HepG2 (cell line): ENCODE measurements around the gene MAPK14. TPM values are rescaled to one million over a fixed set of nuclear protein-coding genes. Genes with fewer than 3 reads are reported as not detected.
A peak's percentile ranks its signal among the peaks of the same experiment; 100 is the strongest.

Experiments used
- ATF7 ChIP-seq, 2 experiments: fragments of 450-650 bp in 1 of 2; sonication (generic) in 1 of 2; formaldehyde crosslinking in 1 of 2; IDR thresholded peaks; 2 replicates each; pipeline versions ENCODE4 v1.4.0 to v1.6.1; 2016 to 2020; ENCODE audit warnings: antibody characterized with exemption in 1 of 2, mild to moderate bottlenecking in 1 of 2, missing genetic modification reagents in 1 of 2
- ATM ChIP-seq: fragments of 450-650 bp; IDR thresholded peaks from 2 replicates; pipeline ENCODE4 v1.7.1; 2017; ENCODE audit warnings: mild to moderate bottlenecking, borderline replicate concordance
- ELF4 ChIP-seq: sonication (generic); formaldehyde crosslinking; IDR thresholded peaks from 2 replicates; pipeline ENCODE4 v1.5.0; 2020; ENCODE audit warnings: missing genetic modification reagents, mild to moderate bottlenecking, moderate library complexity, borderline replicate concordance
- GABPA ChIP-seq, 2 experiments: IDR thresholded peaks; 2 replicates each; pipeline ENCODE4 v1.6.1; 2011 to 2016; ENCODE audit warnings: low read depth in 2 of 2, low read length in 1 of 2, missing biosample characterization in 1 of 2, missing genetic modification characterization in 1 of 2
- IRF2 ChIP-seq: IDR thresholded peaks from 2 replicates; pipeline ENCODE4 v1.6.1; 2018; ENCODE audit warnings: missing genetic modification reagents, missing compliant biosample characterization
- MAX ChIP-seq: IDR thresholded peaks from 2 replicates; pipeline ENCODE4 v1.6.1; 2012; ENCODE audit warnings: inconsistent platforms
- NAIF1 ChIP-seq: sonication (generic); formaldehyde crosslinking; IDR thresholded peaks from 2 replicates; pipeline ENCODE4 v1.5.0; 2020; ENCODE audit warnings: mild to moderate bottlenecking, missing genetic modification reagents, borderline replicate concordance
- ONECUT2 ChIP-seq: sonication (generic); formaldehyde crosslinking; IDR thresholded peaks from 2 replicates; pipeline ENCODE4 v1.4.0; 2020; ENCODE audit warnings: missing genetic modification reagents
- PCBP1 ChIP-seq: fragments of 200-400 bp; formaldehyde crosslinking; IDR thresholded peaks from 2 replicates; pipeline ENCODE4 v1.6.1; 2017; ENCODE audit warnings: mild to moderate bottlenecking, low read depth, low read length, borderline replicate concordance
- PRMT3 ChIP-seq: sonication (generic); formaldehyde crosslinking; IDR thresholded peaks from 2 replicates; pipeline ENCODE4 v1.8.1; 2022; ENCODE audit warnings: low read depth, mild to moderate bottlenecking, moderate library complexity, missing genetic modification reagents, borderline replicate concordance
- RELA ChIP-seq: sonication (generic); formaldehyde crosslinking; IDR thresholded peaks from 2 replicates; pipeline ENCODE4 v1.4.0; 2020; ENCODE audit warnings: missing genetic modification reagents
- RXRA ChIP-seq: sonication (generic); formaldehyde crosslinking; IDR thresholded peaks from 2 replicates; pipeline ENCODE4 v1.5.1; 2020; ENCODE audit warnings: missing genetic modification reagents
- ZBTB26 ChIP-seq: IDR thresholded peaks from 2 replicates; pipeline ENCODE4 v1.6.1; 2016; ENCODE audit warnings: missing compliant biosample characterization, missing genetic modification reagents, borderline replicate concordance
- ZFP1 ChIP-seq: IDR thresholded peaks from 2 replicates; pipeline ENCODE4 v1.6.1; 2016
- ZNF20 ChIP-seq: sonication (generic); formaldehyde crosslinking; IDR thresholded peaks from 2 replicates; pipeline ENCODE4 v1.4.0; 2020; ENCODE audit warnings: mild to moderate bottlenecking, moderate library complexity, missing genetic modification reagents
- ZNF496 ChIP-seq: sonication (generic); formaldehyde crosslinking; IDR thresholded peaks from 2 replicates; pipeline ENCODE4 v1.8.1; 2023; ENCODE audit warnings: mild to moderate bottlenecking, moderate library complexity, missing genetic modification reagents; ENCODE audit not compliant: insufficient replicate concordance
- ZNF564 ChIP-seq: sonication (generic); formaldehyde crosslinking; IDR thresholded peaks from 2 replicates; pipeline ENCODE4 v1.8.1; 2023; ENCODE audit warnings: mild to moderate bottlenecking, missing genetic modification reagents
- ZNF589 ChIP-seq: sonication (generic); formaldehyde crosslinking; conservative IDR thresholded peaks from 2 replicates; pipeline ENCODE4 v1.8.0; 2022; ENCODE audit warnings: mild to moderate bottlenecking, moderate library complexity, missing genetic modification reagents
- ZNF597 ChIP-seq: sonication (generic); formaldehyde crosslinking; IDR thresholded peaks from 2 replicates; pipeline ENCODE4 v1.5.0; 2020; ENCODE audit warnings: missing genetic modification reagents
- ZNF687 ChIP-seq: sonication (generic); formaldehyde crosslinking; IDR thresholded peaks from 2 replicates; pipeline ENCODE4 v1.5.1; 2020; ENCODE audit warnings: mild to moderate bottlenecking, missing genetic modification reagents, moderate library complexity
- polyA plus RNA-seq, 8 experiments: library from polyadenylated mRNA; depleted of rRNA in 3 of 8; stranded (reverse) in 7 of 8; unstranded in 1 of 8; fragments of >200 nt; fragmentation: Illumina TruSeq in 4 of 8; extraction: Trizol in 4 of 8; gene quantifications; 2 replicates each; pipeline versions ENCODE4 v1.2.1 to v1.2.3, GENCODE V29; 2011 to 2016; ENCODE audit warnings: low read depth in 4 of 8, missing spikeins in 1 of 8, mixed read lengths in 1 of 8; ENCODE audit not compliant: insufficient read depth in 1 of 8
- total RNA-seq, 5 experiments: library from RNA; depleted of rRNA; stranded (reverse); fragments of >200 nt; fragmentation: Illumina TruSeq; extraction: Trizol; gene quantifications; 2 replicates each; pipeline ENCODE4 v1.2.3, GENCODE V29; 2016; ENCODE audit warnings: low read depth in 1 of 5

Gene MAPK14
- total and polyA plus RNA-seq, 2 of the 13 experiments (the other 11 are each of a cell fraction or from before 2014, with no cell fraction given), result 66.3 to 67.3 TPM

- TF ChIP-seq NAIF1 (no peak), ZNF589 (CRISPR knock-in tag) (no peak), ZBTB26 (no peak), ATF7 (IDR thresholded peaks at IDR 0.05) (no peak), ATF7 (CRISPR knock-in tag; IDR thresholded peaks at IDR 0.05) (no peak), ATM (no peak), ZNF20 (CRISPR knock-in tag) (no peak), RELA (CRISPR knock-in tag) (0 out of 2 replicates have a peak, but pooled peaks have one; percentile 67), PCBP1 (no peak), ZNF564 (CRISPR knock-in tag) (0 out of 2 replicates have a peak, but pooled peaks have one; percentile 27), PRMT3 (CRISPR knock-in tag) (no peak), ZNF687 (peak; percentile 53), GABPA (IDR thresholded peaks at IDR 0.05; ENCODE audit: low read depth, low read length) (no peak), GABPA (CRISPR knock-in tag; IDR thresholded peaks at IDR 0.05; ENCODE audit: low read depth) (no peak), IRF2 (CRISPR knock-in tag) (peak; percentile 75; the same call in 1 of the 2 replicates), ZFP1 (CRISPR knock-in tag) (0 out of 2 replicates have a peak, but pooled peaks have one; percentile 18), ZNF597 (no peak), ONECUT2 (no peak), ELF4 (no peak), RXRA (CRISPR knock-in tag) (peak; percentile 35; the same call in 1 of the 2 replicates), MAX (peak; percentile 67; the same call in 1 of the 2 replicates), ZNF496 (CRISPR knock-in tag) (no peak)
Observed at GRCh38 chr6:36094753-36095496, 67.3 kb downstream of the MAPK14 start (continued).
